ENCODE results near the gene SFN.
A peak's percentile ranks its signal among the peaks of the same experiment; 100 is the strongest.

SFN gene

GRCh38 chr1:26900001-26900814 lies 37.3 kb downstream of the SFN start, which contains the start of gene GPATCH3:
Gene GPATCH3, minus strand, starts transcription at chr1:26900467. Its CDS starts 25 bp downstream, at chr1:26900442.
- Histone ChIP-seq H3K9ac (ENCODE audit: low read depth, low read length) (peak within 1 kb of the TSS; percentile 91), H3K27me3 (ENCODE audit: control insufficient read depth, insufficient read depth, low read length) (no peaks in the 10 kb centered on the region), H3K9me3 (ENCODE audit: control insufficient read depth, insufficient read depth, low read length) (no peaks in the 10 kb centered on the region), H3K27ac (ENCODE audit: low read depth, low read length) (peak within 1 kb of the TSS; percentile 96), H3K4me1 (ENCODE audit: control insufficient read depth, insufficient read depth, low read length) (peaks cover 6% of the 10 kb centered on the region; the same call in 1 of the 2 replicates), H3K4me3 (ENCODE audit: low read depth, low read length) (peak within 1 kb of the TSS; percentile 88), H3K36me3 (ENCODE audit: control insufficient read depth, insufficient read depth, low read length) (peaks cover 23% of the 10 kb centered on the region)

- Histone ChIP-seq H3K4me1 (ENCODE audit: control insufficient read depth, insufficient read depth, low read length) (peaks cover 6% of the 10 kb centered on the region; the same call in 1 of the 2 replicates), H3K36me3 (ENCODE audit: control insufficient read depth, insufficient read depth, low read length) (peaks cover 18% of the 10 kb centered on the region), H3K9ac (ENCODE audit: low read depth, low read length) (peak overlapping the region; percentile 91), H3K27ac (ENCODE audit: low read depth, low read length) (peak overlapping the region; percentile 96), H3K4me3 (ENCODE audit: low read depth, low read length) (peak overlapping the region; percentile 88), H3K9me3 (ENCODE audit: control insufficient read depth, insufficient read depth, low read length) (no peaks in the 10 kb centered on the region), H3K27me3 (ENCODE audit: control insufficient read depth, insufficient read depth, low read length) (no peaks in the 10 kb centered on the region)
Observed at GRCh38 chr1:26900815-26901511, 38.0 kb downstream of the SFN start.

GRCh38 chr1:26907071-26907917 lies 44.3 kb downstream of the SFN start:
- Histone ChIP-seq H3K9ac (ENCODE audit: low read depth, low read length) (no peak overlapping the region), H3K27ac (ENCODE audit: low read depth, low read length) (no peak overlapping the region), H3K9me3 (ENCODE audit: control insufficient read depth, insufficient read depth, low read length) (no peaks in the 10 kb centered on the region), H3K36me3 (ENCODE audit: control insufficient read depth, insufficient read depth, low read length) (no peaks in the 10 kb centered on the region), H3K27me3 (ENCODE audit: control insufficient read depth, insufficient read depth, low read length) (no peaks in the 10 kb centered on the region), H3K4me1 (ENCODE audit: control insufficient read depth, insufficient read depth, low read length) (no peaks in the 10 kb centered on the region), H3K4me3 (ENCODE audit: low read depth, low read length) (no peak overlapping the region)

- Histone ChIP-seq H3K27ac (ENCODE audit: low read depth, low read length) (no peak overlapping the region), H3K9ac (ENCODE audit: low read depth, low read length) (no peak overlapping the region)
Observed at GRCh38 chr1:26909951-26910342, 47.0 kb downstream of the SFN start.

GRCh38 chr1:26910343-26911160 lies 47.6 kb downstream of the SFN start:
- Histone ChIP-seq H3K9me3 (ENCODE audit: control insufficient read depth, insufficient read depth, low read length) (no peaks in the 10 kb centered on the region), H3K36me3 (ENCODE audit: control insufficient read depth, insufficient read depth, low read length) (no peaks in the 10 kb centered on the region), H3K4me1 (ENCODE audit: control insufficient read depth, insufficient read depth, low read length) (no peaks in the 10 kb centered on the region), H3K27ac (ENCODE audit: low read depth, low read length) (no peak overlapping the region), H3K27me3 (ENCODE audit: control insufficient read depth, insufficient read depth, low read length) (no peaks in the 10 kb centered on the region), H3K9ac (ENCODE audit: low read depth, low read length) (no peak overlapping the region), H3K4me3 (ENCODE audit: low read depth, low read length) (no peak overlapping the region)

More at GRCh38 chr1:26909951-26910342, 47.0 kb downstream of the SFN start:
- Histone ChIP-seq H3K27me3 (ENCODE audit: control insufficient read depth, insufficient read depth, low read length) (no peaks in the 10 kb centered on the region), H3K36me3 (ENCODE audit: control insufficient read depth, insufficient read depth, low read length) (no peaks in the 10 kb centered on the region), H3K4me1 (ENCODE audit: control insufficient read depth, insufficient read depth, low read length) (no peaks in the 10 kb centered on the region), H3K4me3 (ENCODE audit: low read depth, low read length) (no peak overlapping the region), H3K9me3 (ENCODE audit: control insufficient read depth, insufficient read depth, low read length) (no peaks in the 10 kb centered on the region)

- no peak overlapping the region for H3K27ac ChIP-seq (ENCODE audit: low read depth, low read length)
- H3K36me3 ChIP-seq (ENCODE audit: control insufficient read depth, insufficient read depth, low read length), result no peaks in the 10 kb centered on the region
- no peak overlapping the region for H3K9ac ChIP-seq (ENCODE audit: low read depth, low read length)
- no peak overlapping the region for H3K4me3 ChIP-seq (ENCODE audit: low read depth, low read length)
- H3K27me3 ChIP-seq (ENCODE audit: control insufficient read depth, insufficient read depth, low read length), result no peaks in the 10 kb centered on the region
- no peaks in the 10 kb centered on the region for H3K9me3 ChIP-seq (ENCODE audit: control insufficient read depth, insufficient read depth, low read length)
- no peaks in the 10 kb centered on the region for H3K4me1 ChIP-seq (ENCODE audit: control insufficient read depth, insufficient read depth, low read length)
Observed at GRCh38 chr1:26911399-26912146, 48.6 kb downstream of the SFN start.

- H3K27ac ChIP-seq (ENCODE audit: low read depth, low read length), result no peak overlapping the region
- no peak overlapping the region for H3K9ac ChIP-seq (ENCODE audit: low read depth, low read length)
- no peaks in the 10 kb centered on the region for H3K4me1 ChIP-seq (ENCODE audit: control insufficient read depth, insufficient read depth, low read length)
- no peaks in the 10 kb centered on the region for H3K36me3 ChIP-seq (ENCODE audit: control insufficient read depth, insufficient read depth, low read length)
- H3K27me3 ChIP-seq (ENCODE audit: control insufficient read depth, insufficient read depth, low read length), result no peaks in the 10 kb centered on the region
- no peaks in the 10 kb centered on the region for H3K9me3 ChIP-seq (ENCODE audit: control insufficient read depth, insufficient read depth, low read length)
- no peak overlapping the region for H3K4me3 ChIP-seq (ENCODE audit: low read depth, low read length)
Observed at GRCh38 chr1:26912147-26912490, 49.2 kb downstream of the SFN start.

- no peak overlapping the region for H3K4me3 ChIP-seq (ENCODE audit: low read depth, low read length)
- H3K9ac ChIP-seq (ENCODE audit: low read depth, low read length), result no peak overlapping the region
- no peaks in the 10 kb centered on the region for H3K36me3 ChIP-seq (ENCODE audit: control insufficient read depth, insufficient read depth, low read length)
- no peak overlapping the region for H3K27ac ChIP-seq (ENCODE audit: low read depth, low read length)
- no peaks in the 10 kb centered on the region for H3K4me1 ChIP-seq (ENCODE audit: control insufficient read depth, insufficient read depth, low read length)
- H3K27me3 ChIP-seq (ENCODE audit: control insufficient read depth, insufficient read depth, low read length), result no peaks in the 10 kb centered on the region
- H3K9me3 ChIP-seq (ENCODE audit: control insufficient read depth, insufficient read depth, low read length), result no peaks in the 10 kb centered on the region
Observed at GRCh38 chr1:26913389-26913753, 50.4 kb downstream of the SFN start.
